H9 (cell line): ENCODE data around the gene PHGDH. TPM values are rescaled to one million over a fixed set of nuclear protein-coding genes. Genes with fewer than 3 reads are reported as not detected.
"Not testable (repeated sequence)": the region's sequence is repeated elsewhere in the genome, so short reads cannot be mapped to it uniquely, and the experiment has no call there.

Source experiments
- DNase-seq: peaks from one replicate; pipeline ENCODE4 v3.0.0-alpha.2; 2017
- H2AFZ ChIP-seq: one replicate; pipeline ENCODE4 v1.6.1; 2013; ENCODE audit warnings: mild to moderate bottlenecking, low read length, control low read depth, moderate library complexity
- H2AK5ac ChIP-seq: 2 replicates; pipeline ENCODE4 v1.6.1; 2013; ENCODE audit warnings: low read length, control low read depth, mixed read lengths; ENCODE audit not compliant: insufficient read length
- H2BK120ac ChIP-seq: one replicate; pipeline ENCODE4 v1.6.1; 2013; ENCODE audit warnings: low read depth, mild to moderate bottlenecking, low read length, control low read depth, inconsistent platforms; ENCODE audit not compliant: poor library complexity, severe bottlenecking
- H2BK12ac ChIP-seq: 2 replicates; pipeline ENCODE4 v1.6.1; 2013; ENCODE audit warnings: low read length, control low read depth, mixed read lengths, low read depth; ENCODE audit not compliant: insufficient read length
- H2BK15ac ChIP-seq: 2 replicates; pipeline ENCODE4 v1.6.1; 2013; ENCODE audit warnings: low read depth, low read length, control low read depth
- H2BK20ac ChIP-seq: one replicate; pipeline ENCODE4 v1.6.1; 2013; ENCODE audit warnings: low read depth, mild to moderate bottlenecking, low read length, control low read depth, inconsistent platforms; ENCODE audit not compliant: poor library complexity, severe bottlenecking
- H2BK5ac ChIP-seq: 2 replicates; pipeline ENCODE4 v1.6.1; 2013; ENCODE audit warnings: low read length, control low read depth, mixed read lengths; ENCODE audit not compliant: insufficient read length
- H3K14ac ChIP-seq: 2 replicates; pipeline ENCODE4 v1.6.1; 2013; ENCODE audit warnings: low read length, control low read depth; ENCODE audit not compliant: insufficient read depth
- H3K18ac ChIP-seq: 2 replicates; pipeline ENCODE4 v1.6.1; 2013; ENCODE audit warnings: low read depth, mild to moderate bottlenecking, mixed read lengths, low read length, control low read depth; ENCODE audit not compliant: insufficient read length
- H3K23ac ChIP-seq: 2 replicates; pipeline ENCODE4 v1.6.1; 2013; ENCODE audit warnings: low read length, control low read depth, mixed read lengths, low read depth; ENCODE audit not compliant: insufficient read length
- H3K23me2 ChIP-seq: 2 replicates; pipeline ENCODE4 v1.6.1; 2013; ENCODE audit warnings: low read depth, mild to moderate bottlenecking, mixed read lengths, low read length, control low read depth; ENCODE audit not compliant: insufficient read length, poor library complexity, severe bottlenecking
- H3K27ac ChIP-seq: 2 replicates; pipeline ENCODE4 v1.5.1; 2013; ENCODE audit warnings: low read length, control low read depth, mixed read lengths, low read depth; ENCODE audit not compliant: insufficient read length
- H3K27me3 ChIP-seq: 2 replicates; pipeline ENCODE4 v1.6.1; 2013; ENCODE audit warnings: low read length, control low read depth, inconsistent platforms; ENCODE audit not compliant: insufficient read depth
- H3K4ac ChIP-seq: 2 replicates; pipeline ENCODE4 v1.6.1; 2013; ENCODE audit warnings: low read depth, mild to moderate bottlenecking, control low read depth, inconsistent platforms, low read length, moderate library complexity
- H3K4me1 ChIP-seq: 2 replicates; pipeline ENCODE4 v1.6.1; 2013; ENCODE audit warnings: low read length, control low read depth, inconsistent platforms; ENCODE audit not compliant: insufficient read depth
- H3K4me2 ChIP-seq: 2 replicates; pipeline ENCODE4 v1.6.1; 2013; ENCODE audit warnings: low read length, control low read depth, mixed read lengths; ENCODE audit not compliant: insufficient read length, insufficient read depth
- H3K56ac ChIP-seq: 2 replicates; pipeline ENCODE4 v1.6.1; 2013; ENCODE audit warnings: low read depth, mild to moderate bottlenecking, mixed read lengths, low read length, control low read depth; ENCODE audit not compliant: insufficient read length
- H3K79me1 ChIP-seq: 2 replicates; pipeline ENCODE4 v1.6.1; 2013; ENCODE audit warnings: low read depth, mild to moderate bottlenecking, moderate library complexity, low read length, control low read depth, inconsistent platforms; ENCODE audit not compliant: insufficient read depth, poor library complexity, severe bottlenecking
- H3K79me2 ChIP-seq: 2 replicates; pipeline ENCODE4 v1.6.1; 2013; ENCODE audit warnings: low read length, control low read depth, inconsistent platforms; ENCODE audit not compliant: insufficient read depth
- H3K9ac ChIP-seq: 2 replicates; pipeline ENCODE4 v1.6.1; 2013; ENCODE audit warnings: low read length, control low read depth, mixed read lengths; ENCODE audit not compliant: insufficient read length; ENCODE audit errors: extremely low read depth
- H3K9me3 ChIP-seq: one replicate; pipeline ENCODE4 v1.6.1; 2013; ENCODE audit warnings: low read depth, low read length, inconsistent platforms; ENCODE audit not compliant: control insufficient read depth
- H3T11ph ChIP-seq: one replicate; pipeline ENCODE4 v1.6.1; 2013; ENCODE audit warnings: mild to moderate bottlenecking, low read length, control low read depth, inconsistent platforms
- H4K20me1 ChIP-seq: one replicate; pipeline ENCODE4 v1.6.1; 2013; ENCODE audit not compliant: control insufficient read depth, insufficient read length, insufficient read depth
- H4K5ac ChIP-seq: 2 replicates; pipeline ENCODE4 v1.6.1; 2013; ENCODE audit warnings: low read depth, mild to moderate bottlenecking, mixed read lengths, low read length, control low read depth; ENCODE audit not compliant: insufficient read length
- H4K8ac ChIP-seq: replicated peaks from 2 replicates; pipeline ENCODE4 v1.6.1; 2013; ENCODE audit warnings: low read length, control low read depth, mixed read lengths, low read depth; ENCODE audit not compliant: insufficient read length
- H4K91ac ChIP-seq: 2 replicates; pipeline ENCODE4 v1.6.1; 2013; ENCODE audit warnings: low read depth, mild to moderate bottlenecking, moderate library complexity, mixed read lengths, low read length, control low read depth; ENCODE audit not compliant: insufficient read length
- H3K27ac Mint-ChIP-seq, 3 experiments: 2 replicates in 2 of 3; 3 replicates in 1 of 3; pipeline ENCODE4 v1.8.0; 2020 to 2021; ENCODE audit warnings: mixed read lengths in 3 of 3, mild to moderate bottlenecking in 1 of 3, moderate library complexity in 1 of 3
- H3K27me3 Mint-ChIP-seq: 2 replicates; pipeline ENCODE4 v1.8.0; 2021; ENCODE audit warnings: low read depth, mild to moderate bottlenecking, moderate library complexity, mixed read lengths
- H3K36me3 Mint-ChIP-seq, 3 experiments: 2 replicates in 2 of 3; 3 replicates in 1 of 3; pipeline ENCODE4 v1.8.0; 2020 to 2021; ENCODE audit warnings: low read depth in 3 of 3, mixed read lengths in 3 of 3; ENCODE audit not compliant: insufficient read depth in 1 of 3
- H3K4me1 Mint-ChIP-seq, 2 experiments: 2 replicates each; pipeline ENCODE4 v1.8.0; 2020; ENCODE audit warnings: mixed read lengths in 2 of 2
- H3K4me3 Mint-ChIP-seq, 2 experiments: 2 replicates in 1 of 2; 3 replicates in 1 of 2; pipeline ENCODE4 v1.8.0; 2020 to 2021; ENCODE audit warnings: mild to moderate bottlenecking in 2 of 2, mixed read lengths in 2 of 2, moderate library complexity in 1 of 2
- H3K9me3 Mint-ChIP-seq, 2 experiments: 2 replicates in 1 of 2; 3 replicates in 1 of 2; pipeline ENCODE4 v1.8.0; 2020; ENCODE audit warnings: mild to moderate bottlenecking in 2 of 2, mixed read lengths in 2 of 2, moderate library complexity in 1 of 2
- WGBS: extraction: QIAGEN DNeasy Blood & Tissue Kit; methylation state at CpG from one replicate; pipeline ENCODE4 v1.1.7; 2013; ENCODE audit warnings: missing lambda C conversion rate, low lambda C conversion rate, mixed read lengths; ENCODE audit not compliant: insufficient read length; ENCODE audit errors: extremely low coverage; 5-methylcytosine and 5-hydroxymethylcytosine counted together
- total RNA-seq: library from RNA; stranded (reverse); gene quantifications from 2 replicates; pipeline ENCODE4 v1.2.1, GENCODE V29; 2021

The PHGDH gene
- total RNA-seq, 1 experiment from 2014 or later, result 458 TPM

DNA sequence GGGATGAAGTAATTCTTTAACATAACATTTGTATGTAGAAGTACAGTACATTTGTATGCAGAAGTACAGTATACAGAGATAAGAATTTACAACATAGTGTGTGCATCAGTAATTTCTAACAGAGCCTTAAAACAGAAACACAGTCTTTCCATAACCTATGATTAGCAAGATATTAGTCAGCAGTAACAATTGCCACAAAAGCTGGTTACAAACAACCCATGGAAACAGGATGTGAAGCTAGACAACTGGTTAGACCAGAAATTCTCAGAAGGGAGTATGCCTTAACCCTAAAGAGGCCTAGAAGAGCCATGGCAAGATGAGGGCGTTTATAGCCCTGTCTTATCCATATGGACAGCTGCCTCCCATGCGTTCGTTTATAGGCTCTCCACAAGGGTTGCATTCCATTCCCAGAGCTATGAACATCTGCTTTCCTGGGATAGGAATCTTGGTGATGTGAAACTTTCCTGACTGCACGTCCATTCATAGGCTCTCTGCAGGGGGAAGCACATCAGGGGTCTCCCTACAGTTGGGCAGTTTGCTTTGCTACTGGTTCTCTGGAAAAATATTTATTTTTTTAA lies 74.8 kb downstream of the PHGDH start:
- not testable (repeated sequence) for H3K23ac ChIP-seq, H3K9me3 ChIP-seq, H3K4me3 Mint-ChIP-seq, H3K4me2 ChIP-seq, H2AK5ac ChIP-seq, H2BK12ac ChIP-seq, H3K36me3 Mint-ChIP-seq, H4K20me1 ChIP-seq, H3K27ac Mint-ChIP-seq, H3K27ac ChIP-seq, H3K14ac ChIP-seq, H3K4ac ChIP-seq, H3K79me1 ChIP-seq, H3K56ac ChIP-seq, H2AFZ ChIP-seq, H3K9me3 Mint-ChIP-seq, H3K27me3 ChIP-seq, H2BK5ac ChIP-seq, H2BK120ac ChIP-seq, H3K27me3 Mint-ChIP-seq, H3K23me2 ChIP-seq, DNase-seq, H4K5ac ChIP-seq, H4K8ac ChIP-seq, H2BK20ac ChIP-seq, H3K4me1 ChIP-seq, H3K79me2 ChIP-seq, H3T11ph ChIP-seq, H3K18ac ChIP-seq, H2BK15ac ChIP-seq, H3K9ac ChIP-seq, H4K91ac ChIP-seq
- peaks cover 0 to 10% of the 10 kb centered on the region in 2 experiments; a peak in 3 of 4 replicates for H3K4me1 Mint-ChIP-seq
- no CpG with 5 or more reads among the region's 4 CpGs for WGBS
